ENCODE results near the gene CCDC150. TPM values are rescaled to one million over a fixed set of nuclear protein-coding genes. Genes with fewer than 3 reads are reported as not detected.

Gene CCDC150
- total and polyA plus RNA-seq, 2 donors from 2014 or later: 2.3 to 7.3 TPM

- Histone ChIP-seq H3K27me3 (ENCODE audit: control insufficient read depth, insufficient read depth, low read length) (no peaks in the 10 kb centered on the region), H3K27ac (ENCODE audit: low read depth in 2 of 2, low read length in 2 of 2) (no peak overlapping the region), H3K4me3 (ENCODE audit: low read length in 3 of 3) (no peak overlapping the region), H3K9me3 (ENCODE audit: control insufficient read depth in 2 of 3, insufficient read depth in 1 of 3, low read length in 3 of 3) (peaks cover 0 to 4% (median 0%) of the 10 kb centered on the region in 3 donors), H3K9ac (ENCODE audit: low read length in 3 of 3) (no peak overlapping the region), H3K36me3 (ENCODE audit: control insufficient read depth in 2 of 3, insufficient read depth in 3 of 3, low read length in 3 of 3) (no peaks in the 10 kb centered on the region), H3K4me1 (ENCODE audit: control insufficient read depth in 2 of 3, insufficient read depth in 2 of 3, low read depth in 1 of 3, low read length in 3 of 3) (no peaks in the 10 kb centered on the region)
- intact Hi-C loops (cut with DNase I): no loop called here
- no peak for FAIRE-seq
- no peak for DNase-seq
- no peak for TF ChIP-seq CTCF (IDR thresholded peaks at IDR 0.05; ENCODE audit: borderline replicate concordance, extremely low read depth, insufficient read depth)
These were observed 110.9 kb downstream of the CCDC150 start for GRCh38 chr2:196750291-196750923.

DNA sequence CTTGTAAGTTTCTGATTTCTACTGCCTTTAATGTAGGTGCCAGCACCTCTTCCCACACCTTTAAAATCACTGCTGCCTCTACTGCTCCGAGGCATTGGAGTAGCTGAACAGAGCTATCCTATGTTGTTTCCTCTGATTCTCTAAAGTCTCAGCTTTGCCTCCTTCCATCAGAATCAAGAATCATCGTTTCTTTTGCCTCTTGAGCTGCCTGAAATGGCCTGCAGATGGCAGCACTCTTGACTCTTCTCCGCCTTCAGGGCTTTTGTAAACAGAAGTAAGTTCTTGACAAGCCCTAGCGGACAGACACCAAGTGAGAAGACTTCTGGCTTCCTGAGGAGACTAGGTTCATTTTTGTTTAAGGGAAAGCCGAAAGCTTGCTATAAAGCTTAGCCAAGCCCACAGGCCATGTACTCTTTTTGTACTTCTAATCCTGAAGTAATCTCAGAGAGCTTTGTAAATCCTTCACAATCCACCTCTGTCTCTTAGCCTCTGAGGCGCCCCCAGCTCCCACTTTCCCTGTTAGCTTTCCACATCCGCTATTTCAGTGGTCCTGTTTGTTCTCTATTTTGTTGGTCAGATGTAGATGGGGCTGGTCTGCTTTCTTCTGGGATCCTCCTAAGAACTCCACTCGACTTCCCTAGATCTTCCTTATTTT is 111.6 kb downstream of the CCDC150 start:
- no peak for FAIRE-seq
- H3K36me3 ChIP-seq (ENCODE audit: control insufficient read depth in 2 of 3, insufficient read depth in 3 of 3, low read length in 3 of 3): no peaks in the 10 kb centered on the region

GRCh38 chr2:196758474-196759377 is 119.2 kb downstream of the CCDC150 start:
- no peak overlapping the region for H3K27ac ChIP-seq (ENCODE audit: low read depth in 2 of 2, low read length in 2 of 2)
- peak in 2 of 5 donors; percentile 3 to 29 for DNase-seq
- no peak overlapping the region for H3K4me3 ChIP-seq (ENCODE audit: low read length in 3 of 3)
- no peak overlapping the region for H3K9ac ChIP-seq (ENCODE audit: low read length in 3 of 3)
- intact Hi-C loops (cut with DNase I): no loop called here
- no peaks in the 10 kb centered on the region for H3K4me1 ChIP-seq (ENCODE audit: control insufficient read depth in 2 of 3, insufficient read depth in 2 of 3, low read depth in 1 of 3, low read length in 3 of 3)
- no peaks in the 10 kb centered on the region for H3K27me3 ChIP-seq (ENCODE audit: control insufficient read depth, insufficient read depth, low read length)
- H3K36me3 ChIP-seq (ENCODE audit: control insufficient read depth in 2 of 3, insufficient read depth in 3 of 3, low read length in 3 of 3): peaks cover 0 to 9% (median 4%) of the 10 kb centered on the region in 3 donors
- TF ChIP-seq CTCF (IDR thresholded peaks at IDR 0.05; ENCODE audit: borderline replicate concordance, extremely low read depth, insufficient read depth): peak; percentile 12
- H3K9me3 ChIP-seq (ENCODE audit: control insufficient read depth in 2 of 3, insufficient read depth in 1 of 3, low read length in 3 of 3): peaks cover 0 to 3% (median 0%) of the 10 kb centered on the region in 3 donors
- FAIRE-seq: peak; percentile 27

More for the DNA sequence above, 111.6 kb downstream of the CCDC150 start:
- peak; percentile 46 to 77 (median 60) for DNase-seq
- intact Hi-C loops (cut with DNase I): no loop called here
- Histone ChIP-seq H3K9ac (ENCODE audit: low read length in 3 of 3) (no peak overlapping the region), H3K4me3 (ENCODE audit: low read length in 3 of 3) (no peak overlapping the region), H3K9me3 (ENCODE audit: control insufficient read depth in 2 of 3, insufficient read depth in 1 of 3, low read length in 3 of 3) (peaks cover 0 to 7% (median 0%) of the 10 kb centered on the region in 3 donors), H3K27me3 (ENCODE audit: control insufficient read depth, insufficient read depth, low read length) (no peaks in the 10 kb centered on the region), H3K27ac (ENCODE audit: low read depth in 2 of 2, low read length in 2 of 2) (no peak overlapping the region), H3K4me1 (ENCODE audit: control insufficient read depth in 2 of 3, insufficient read depth in 2 of 3, low read depth in 1 of 3, low read length in 3 of 3) (no peaks in the 10 kb centered on the region)
- peak; percentile 73 for TF ChIP-seq CTCF (IDR thresholded peaks at IDR 0.05; ENCODE audit: borderline replicate concordance, extremely low read depth, insufficient read depth)

All from kidney (tissue), 14 donors.